Breast epithelium (tissue), 3 donors: Measurements from ENCODE around the gene HNRNPL.

Source experiments
- POLR2A ChIP-seq: fragments of 450-650 bp; IDR thresholded peaks from one replicate; pipeline ENCODE4 v1.6.1; 2016; ENCODE audit warnings: antibody characterized with exemption, mild to moderate bottlenecking, moderate library complexity
- TF ChIP-seq, protein P1 (sequence below), 3 donors: fragments of 450-650 bp; IDR thresholded peaks; one replicate each; pipeline ENCODE4 v1.5.1; 2016 to 2017; ENCODE audit warnings: antibody characterized with exemption in 3 of 3, mild to moderate bottlenecking in 3 of 3, moderate library complexity in 3 of 3

GRCh38 chr19:38891771-38892170, 42.0 kb upstream of the HNRNPL start:
- TF ChIP-seq, protein P1, sequence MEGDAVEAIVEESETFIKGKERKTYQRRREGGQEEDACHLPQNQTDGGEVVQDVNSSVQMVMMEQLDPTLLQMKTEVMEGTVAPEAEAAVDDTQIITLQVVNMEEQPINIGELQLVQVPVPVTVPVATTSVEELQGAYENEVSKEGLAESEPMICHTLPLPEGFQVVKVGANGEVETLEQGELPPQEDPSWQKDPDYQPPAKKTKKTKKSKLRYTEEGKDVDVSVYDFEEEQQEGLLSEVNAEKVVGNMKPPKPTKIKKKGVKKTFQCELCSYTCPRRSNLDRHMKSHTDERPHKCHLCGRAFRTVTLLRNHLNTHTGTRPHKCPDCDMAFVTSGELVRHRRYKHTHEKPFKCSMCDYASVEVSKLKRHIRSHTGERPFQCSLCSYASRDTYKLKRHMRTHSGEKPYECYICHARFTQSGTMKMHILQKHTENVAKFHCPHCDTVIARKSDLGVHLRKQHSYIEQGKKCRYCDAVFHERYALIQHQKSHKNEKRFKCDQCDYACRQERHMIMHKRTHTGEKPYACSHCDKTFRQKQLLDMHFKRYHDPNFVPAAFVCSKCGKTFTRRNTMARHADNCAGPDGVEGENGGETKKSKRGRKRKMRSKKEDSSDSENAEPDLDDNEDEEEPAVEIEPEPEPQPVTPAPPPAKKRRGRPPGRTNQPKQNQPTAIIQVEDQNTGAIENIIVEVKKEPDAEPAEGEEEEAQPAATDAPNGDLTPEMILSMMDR (IDR thresholded peaks at IDR 0.05): no peak
- no peak for TF ChIP-seq POLR2A
